IPS-15b (cell line): ENCODE measurements around the gene MAP3K9.

Source experiments
- H3K27me3 ChIP-seq: one replicate; pipeline ENCODE4 v1.6.1; 2013; ENCODE audit warnings: low read length; ENCODE audit not compliant: control insufficient read depth, insufficient read depth
- H3K36me3 ChIP-seq: one replicate; pipeline ENCODE4 v1.6.1; 2013; ENCODE audit warnings: low read length; ENCODE audit not compliant: control insufficient read depth, insufficient read depth
- H3K4me1 ChIP-seq: one replicate; pipeline ENCODE4 v1.6.1; 2013; ENCODE audit warnings: mild to moderate bottlenecking, low read length; ENCODE audit not compliant: control insufficient read depth, insufficient read depth
- H3K4me3 ChIP-seq: one replicate; pipeline ENCODE4 v1.5.1; 2013; ENCODE audit warnings: low read depth, low read length
- H3K9ac ChIP-seq: one replicate; pipeline ENCODE4 v1.6.1; 2013; ENCODE audit warnings: low read depth, mild to moderate bottlenecking, low read length
- H3K9me3 ChIP-seq: one replicate; pipeline ENCODE4 v1.6.1; 2013; ENCODE audit warnings: mild to moderate bottlenecking, low read length; ENCODE audit not compliant: control insufficient read depth, insufficient read depth

The MAP3K9 gene

GRCh38 chr14:70776197-70776596, 33.1 kb downstream of the MAP3K9 start:
- no peaks in the 10 kb centered on the region for H3K27me3 ChIP-seq
- H3K9ac ChIP-seq, result no peak overlapping the region
- no peak overlapping the region for H3K4me3 ChIP-seq
- no peaks in the 10 kb centered on the region for H3K36me3 ChIP-seq
- H3K9me3 ChIP-seq, result no peaks in the 10 kb centered on the region
- H3K4me1 ChIP-seq, result peaks cover 12% of the 10 kb centered on the region

- Histone ChIP-seq H3K27me3 (no peaks in the 10 kb centered on the region), H3K9me3 (no peaks in the 10 kb centered on the region), H3K4me1 (peaks cover 18% of the 10 kb centered on the region), H3K9ac (no peak overlapping the region), H3K4me3 (no peak overlapping the region), H3K36me3 (no peaks in the 10 kb centered on the region)
Observed at GRCh38 chr14:70773182-70773862, 36.0 kb downstream of the MAP3K9 start.

GRCh38 chr14:70771781-70772212, 37.5 kb downstream of the MAP3K9 start:
- no peaks in the 10 kb centered on the region for H3K36me3 ChIP-seq
- peaks cover 18% of the 10 kb centered on the region for H3K4me1 ChIP-seq
- no peaks in the 10 kb centered on the region for H3K27me3 ChIP-seq
- H3K9ac ChIP-seq, result peak overlapping the region; percentile 54
- no peak overlapping the region for H3K4me3 ChIP-seq
- no peaks in the 10 kb centered on the region for H3K9me3 ChIP-seq

- no peak overlapping the region for H3K4me3 ChIP-seq
- H3K36me3 ChIP-seq, result no peaks in the 10 kb centered on the region
- peaks cover 18% of the 10 kb centered on the region for H3K4me1 ChIP-seq
- no peaks in the 10 kb centered on the region for H3K27me3 ChIP-seq
- no peak overlapping the region for H3K9ac ChIP-seq
- no peaks in the 10 kb centered on the region for H3K9me3 ChIP-seq
Observed at GRCh38 chr14:70770490-70770889, 38.8 kb downstream of the MAP3K9 start.

GRCh38 chr14:70759398-70759797, 49.9 kb downstream of the MAP3K9 start:
- no peaks in the 10 kb centered on the region for H3K4me1 ChIP-seq
- no peak overlapping the region for H3K4me3 ChIP-seq
- no peaks in the 10 kb centered on the region for H3K9me3 ChIP-seq
- H3K9ac ChIP-seq, result no peak overlapping the region
- H3K27me3 ChIP-seq, result no peaks in the 10 kb centered on the region
- peaks cover 13% of the 10 kb centered on the region for H3K36me3 ChIP-seq

GRCh38 chr14:70755655-70756054, 53.7 kb downstream of the MAP3K9 start:
- H3K9me3 ChIP-seq, result no peaks in the 10 kb centered on the region
- peaks cover 8% of the 10 kb centered on the region for H3K36me3 ChIP-seq
- H3K4me3 ChIP-seq, result no peak overlapping the region
- H3K9ac ChIP-seq, result no peak overlapping the region
- H3K4me1 ChIP-seq, result no peaks in the 10 kb centered on the region
- H3K27me3 ChIP-seq, result no peaks in the 10 kb centered on the region

- Histone ChIP-seq H3K4me3 (no peak overlapping the region), H3K4me1 (no peaks in the 10 kb centered on the region), H3K9ac (no peak overlapping the region), H3K27me3 (no peaks in the 10 kb centered on the region), H3K9me3 (no peaks in the 10 kb centered on the region), H3K36me3 (peaks cover 5% of the 10 kb centered on the region)
Observed at GRCh38 chr14:70754991-70755390, 54.3 kb downstream of the MAP3K9 start.

- no peak overlapping the region for H3K9ac ChIP-seq
- peaks cover 16% of the 10 kb centered on the region for H3K36me3 ChIP-seq
Observed at GRCh38 chr14:70753518-70753953, 55.8 kb downstream of the MAP3K9 start.

GRCh38 chr14:70748422-70748821, 60.9 kb downstream of the MAP3K9 start:
- Histone ChIP-seq H3K36me3 (peaks cover 19% of the 10 kb centered on the region), H3K27me3 (no peaks in the 10 kb centered on the region), H3K9ac (no peak overlapping the region), H3K4me1 (no peaks in the 10 kb centered on the region), H3K9me3 (no peaks in the 10 kb centered on the region), H3K4me3 (no peak overlapping the region)

More at GRCh38 chr14:70753518-70753953, 55.8 kb downstream of the MAP3K9 start:
- no peaks in the 10 kb centered on the region for H3K27me3 ChIP-seq
- no peak overlapping the region for H3K4me3 ChIP-seq
- H3K4me1 ChIP-seq, result no peaks in the 10 kb centered on the region
- H3K9me3 ChIP-seq, result no peaks in the 10 kb centered on the region

- H3K9me3 ChIP-seq, result no peaks in the 10 kb centered on the region
- H3K36me3 ChIP-seq, result peaks cover 27% of the 10 kb centered on the region
- no peaks in the 10 kb centered on the region for H3K27me3 ChIP-seq
- no peak overlapping the region for H3K4me3 ChIP-seq
- peak overlapping the region; percentile 24 for H3K9ac ChIP-seq
- H3K4me1 ChIP-seq, result no peaks in the 10 kb centered on the region
Observed at GRCh38 chr14:70744641-70745040, 64.7 kb downstream of the MAP3K9 start.

GRCh38 chr14:70742316-70742715, 67.0 kb downstream of the MAP3K9 start:
- Histone ChIP-seq H3K4me3 (no peak overlapping the region), H3K9ac (no peak overlapping the region), H3K36me3 (peaks cover 21% of the 10 kb centered on the region), H3K27me3 (no peaks in the 10 kb centered on the region), H3K4me1 (no peaks in the 10 kb centered on the region), H3K9me3 (no peaks in the 10 kb centered on the region)

GRCh38 chr14:70741482-70741881, 67.8 kb downstream of the MAP3K9 start:
- peaks cover 21% of the 10 kb centered on the region for H3K36me3 ChIP-seq
- no peaks in the 10 kb centered on the region for H3K9me3 ChIP-seq
- H3K4me1 ChIP-seq, result no peaks in the 10 kb centered on the region
- no peak overlapping the region for H3K4me3 ChIP-seq
- H3K27me3 ChIP-seq, result no peaks in the 10 kb centered on the region
- H3K9ac ChIP-seq, result no peak overlapping the region
